Measurements from ENCODE around the gene ZDHHC14.

ZDHHC14 gene

DNA sequence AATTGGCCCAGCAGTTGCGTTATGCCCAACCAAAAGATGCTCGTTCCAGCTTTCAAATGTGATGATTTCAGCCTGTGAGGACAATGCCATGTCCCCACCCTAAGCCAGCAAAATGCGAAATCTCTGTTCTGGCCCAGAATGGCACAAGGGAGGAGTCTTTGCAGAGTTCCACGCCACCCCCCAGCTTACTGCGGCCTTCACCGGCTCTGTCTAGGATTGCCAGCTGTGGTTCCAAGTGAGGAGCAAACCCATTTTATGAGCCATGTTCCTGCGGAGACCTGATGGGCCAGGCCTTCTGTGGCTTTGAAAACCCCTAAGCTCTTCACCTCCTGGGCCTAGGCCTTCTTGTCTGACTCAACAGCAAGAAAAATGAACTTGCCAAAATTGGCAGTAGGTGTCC lies 295.3 kb downstream of the ZDHHC14 start:
- no peak overlapping the region for H3K4me3 ChIP-seq (ENCODE audit: low read length)
- no peak overlapping the region for H3K4me2 ChIP-seq (ENCODE audit: low read length)
- no peaks in the 10 kb centered on the region for H3K9me2 ChIP-seq (replicated peaks; ENCODE audit: control insufficient read depth, low read length)
- H3K27me3 ChIP-seq (ENCODE audit: control insufficient read depth, low read length), result peaks cover 3% of the 10 kb centered on the region; the same call in 1 of the 2 replicates
- no peaks in the 10 kb centered on the region for H3K4me1 ChIP-seq (ENCODE audit: control insufficient read depth, low read length)
- H3F3A ChIP-seq (ENCODE audit: control insufficient read depth, insufficient read depth), result no peaks in the 10 kb centered on the region
- TF ChIP-seq CTCF (IDR thresholded peaks at IDR 0.05; ENCODE audit: low read depth, low read length, poor library complexity, severe bottlenecking), result no peak
- no peak for TF ChIP-seq EZH2phosphoT487 (IDR thresholded peaks at IDR 0.05; ENCODE audit: borderline replicate concordance, low read length)
- H3K79me2 ChIP-seq (ENCODE audit: control insufficient read depth, low read length), result no peaks in the 10 kb centered on the region
- H3K27ac ChIP-seq (ENCODE audit: low read depth, low read length), result no peak overlapping the region
- H3K36me3 ChIP-seq (ENCODE audit: control insufficient read depth, low read length), result no peaks in the 10 kb centered on the region
- no peaks in the 10 kb centered on the region for H3K9me3 ChIP-seq (ENCODE audit: control insufficient read depth, insufficient read depth, low read length)
- no peaks in the 10 kb centered on the region for H4K20me1 ChIP-seq (ENCODE audit: control insufficient read depth, insufficient read depth, low read depth, low read length)

- TF ChIP-seq CTCF (IDR thresholded peaks at IDR 0.05; ENCODE audit: low read depth, low read length, poor library complexity, severe bottlenecking) (no peak), EZH2phosphoT487 (IDR thresholded peaks at IDR 0.05; ENCODE audit: borderline replicate concordance, low read length) (no peak)
- no peak overlapping the region for H3K27ac ChIP-seq (ENCODE audit: low read depth, low read length)
- no peaks in the 10 kb centered on the region for H3F3A ChIP-seq (ENCODE audit: control insufficient read depth, insufficient read depth)
- no peaks in the 10 kb centered on the region for H3K9me3 ChIP-seq (ENCODE audit: control insufficient read depth, insufficient read depth, low read length)
- H3K9me2 ChIP-seq (replicated peaks; ENCODE audit: control insufficient read depth, low read length), result no peaks in the 10 kb centered on the region
- no peaks in the 10 kb centered on the region for H3K36me3 ChIP-seq (ENCODE audit: control insufficient read depth, low read length)
- no peak overlapping the region for H3K4me2 ChIP-seq (ENCODE audit: low read length)
- H3K4me1 ChIP-seq (ENCODE audit: control insufficient read depth, low read length), result no peaks in the 10 kb centered on the region
- no peaks in the 10 kb centered on the region for H3K79me2 ChIP-seq (ENCODE audit: control insufficient read depth, low read length)
- H3K27me3 ChIP-seq (ENCODE audit: control insufficient read depth, low read length), result peaks cover 3% of the 10 kb centered on the region; the same call in 1 of the 2 replicates
- H4K20me1 ChIP-seq (ENCODE audit: control insufficient read depth, insufficient read depth, low read depth, low read length), result no peaks in the 10 kb centered on the region
- no peak overlapping the region for H3K4me3 ChIP-seq (ENCODE audit: low read length)
Measured at GRCh38 chr6:157677235-157677634, 296.2 kb downstream of the ZDHHC14 start.

- Histone ChIP-seq H3K4me3 (ENCODE audit: low read length) (no peak overlapping the region), H3K4me1 (ENCODE audit: control insufficient read depth, low read length) (no peaks in the 10 kb centered on the region), H3F3A (ENCODE audit: control insufficient read depth, insufficient read depth) (no peaks in the 10 kb centered on the region), H3K9me3 (ENCODE audit: control insufficient read depth, insufficient read depth, low read length) (no peaks in the 10 kb centered on the region), H3K27me3 (ENCODE audit: control insufficient read depth, low read length) (peaks cover 3% of the 10 kb centered on the region; the same call in 1 of the 2 replicates), H3K9me2 (replicated peaks; ENCODE audit: control insufficient read depth, low read length) (no peaks in the 10 kb centered on the region), H3K36me3 (ENCODE audit: control insufficient read depth, low read length) (no peaks in the 10 kb centered on the region), H3K27ac (ENCODE audit: low read depth, low read length) (no peak overlapping the region), H4K20me1 (ENCODE audit: control insufficient read depth, insufficient read depth, low read depth, low read length) (no peaks in the 10 kb centered on the region), H3K79me2 (ENCODE audit: control insufficient read depth, low read length) (no peaks in the 10 kb centered on the region), H3K4me2 (ENCODE audit: low read length) (no peak overlapping the region)
- TF ChIP-seq CTCF (IDR thresholded peaks at IDR 0.05; ENCODE audit: low read depth, low read length, poor library complexity, severe bottlenecking), result no peak
- TF ChIP-seq EZH2phosphoT487 (IDR thresholded peaks at IDR 0.05; ENCODE audit: borderline replicate concordance, low read length), result no peak
Measured at GRCh38 chr6:157679605-157680580, 298.9 kb downstream of the ZDHHC14 start.
